ENCODE results near the gene SEMA6A.
"Not testable (repeated sequence)": the region's sequence is repeated elsewhere in the genome, so short reads cannot be mapped to it uniquely, and the experiment has no call there.

Gene SEMA6A

GRCh38 chr5:116523182-116523581, 51.4 kb downstream of the SEMA6A start:
- DNase-seq (ENCODE audit: low read depth, low spot score): not testable (repeated sequence)

- no peak for DNase-seq (ENCODE audit: low read depth, low spot score)
These were observed 52.1 kb downstream of the SEMA6A start for GRCh38 chr5:116522356-116523136.

- DNase-seq (ENCODE audit: low read depth, low spot score): no peak
These were observed 53.3 kb downstream of the SEMA6A start for GRCh38 chr5:116521173-116521872.

GRCh38 chr5:116520771-116521170, 53.9 kb downstream of the SEMA6A start:
- DNase-seq (ENCODE audit: low read depth, low spot score): no peak

GRCh38 chr5:116518423-116518822, 56.2 kb downstream of the SEMA6A start:
- DNase-seq (ENCODE audit: low read depth, low spot score): no peak

- DNase-seq (ENCODE audit: low read depth, low spot score): no peak
These were observed 57.1 kb downstream of the SEMA6A start for GRCh38 chr5:116517488-116517887.

- no peak for DNase-seq (ENCODE audit: low read depth, low spot score)
These were observed 58.6 kb downstream of the SEMA6A start for GRCh38 chr5:116516021-116516420.

- DNase-seq (ENCODE audit: low read depth, low spot score): no peak
These were observed 60.1 kb downstream of the SEMA6A start for GRCh38 chr5:116514421-116514970.

GRCh38 chr5:116510517-116510916, 64.1 kb downstream of the SEMA6A start:
- no peak for DNase-seq (ENCODE audit: low read depth, low spot score)

GRCh38 chr5:116509483-116510244, 65.0 kb downstream of the SEMA6A start:
- no peak for DNase-seq (ENCODE audit: low read depth, low spot score)

GRCh38 chr5:116508835-116509234, 65.8 kb downstream of the SEMA6A start:
- no peak for DNase-seq (ENCODE audit: low read depth, low spot score)

GRCh38 chr5:116507941-116508655, 66.5 kb downstream of the SEMA6A start:
- no peak for DNase-seq (ENCODE audit: low read depth, low spot score)

- no peak for DNase-seq (ENCODE audit: low read depth, low spot score)
These were observed 67.5 kb downstream of the SEMA6A start for GRCh38 chr5:116507051-116507537.

- DNase-seq (ENCODE audit: low read depth, low spot score): no peak
These were observed 68.1 kb downstream of the SEMA6A start for GRCh38 chr5:116506488-116506887.

- no peak for DNase-seq (ENCODE audit: low read depth, low spot score)
These were observed 69.9 kb downstream of the SEMA6A start for GRCh38 chr5:116504593-116505166.

GRCh38 chr5:116502616-116503015, 72.0 kb downstream of the SEMA6A start:
- no peak for DNase-seq (ENCODE audit: low read depth, low spot score)

- DNase-seq (ENCODE audit: low read depth, low spot score): no peak
These were observed 72.5 kb downstream of the SEMA6A start for GRCh38 chr5:116502138-116502537.

GRCh38 chr5:116498503-116499048, 76.0 kb downstream of the SEMA6A start:
- no peak for DNase-seq (ENCODE audit: low read depth, low spot score)

GRCh38 chr5:116497631-116498030, 77.0 kb downstream of the SEMA6A start:
- no peak for DNase-seq (ENCODE audit: low read depth, low spot score)

GRCh38 chr5:116495786-116496357, 78.8 kb downstream of the SEMA6A start:
- no peak for DNase-seq (ENCODE audit: low read depth, low spot score)
